ENCODE results near the gene SPECC1. TPM values are rescaled to one million over a fixed set of nuclear protein-coding genes. Genes with fewer than 3 reads are reported as not detected.

Gene SPECC1
- total and polyA plus RNA-seq, 2 donors (not counting 3 experiments of a cell fraction or from before 2014, with no cell fraction given), result 5.3 to 20.4 TPM

GRCh38 chr17:20111538-20111937 is 102.4 kb downstream of the SPECC1 start:
- TF ChIP-seq FOS (IDR thresholded peaks at IDR 0.05; ENCODE audit: borderline replicate concordance, insufficient read depth, low read length) (no peak), MYC (IDR thresholded peaks at IDR 0.05; ENCODE audit: low read depth, low read length) (no peak), MAX (IDR thresholded peaks at IDR 0.05; ENCODE audit: insufficient read depth, insufficient read length) (no peak), EZH2 (IDR thresholded peaks at IDR 0.05; ENCODE audit: borderline replicate concordance, low read depth, low read length, severe bottlenecking) (no peak)
- no TSS peak for BruUV-seq (replicated peaks)
- Histone ChIP-seq H3K36me3 (ENCODE audit: control insufficient read depth in 2 of 2, extremely low read depth in 1 of 2, insufficient read depth in 2 of 2, low read length in 2 of 2) (no peaks in the 10 kb centered on the region), H3K9me3 (replicated peaks; ENCODE audit: control insufficient read depth, insufficient read depth, low read length) (no peaks in the 10 kb centered on the region), H3K27ac (ENCODE audit: insufficient read depth, low read depth, low read length) (no peak overlapping the region), H3K27me3 (ENCODE audit: control insufficient read depth in 2 of 2, insufficient read depth in 2 of 2, low read length in 2 of 2) (peaks cover 0 to 7% of the 10 kb centered on the region in 2 experiments), H3K4me3 (replicated peaks in 1 of 3; ENCODE audit: insufficient read depth in 1 of 3, low read depth in 1 of 3, low read length in 3 of 3) (no peak overlapping the region), H3K79me2 (ENCODE audit: control insufficient read depth, insufficient read depth, low read length) (no peaks in the 10 kb centered on the region), H3K9ac (replicated peaks; ENCODE audit: extremely low read depth, insufficient read depth, low read length) (no peak overlapping the region), H2AFZ (ENCODE audit: low read depth, low read length) (no peak overlapping the region), H3K9me1 (replicated peaks; ENCODE audit: control insufficient read depth, extremely low read depth, insufficient read depth, low read length) (no peaks in the 10 kb centered on the region), H4K20me1 (replicated peaks; ENCODE audit: control insufficient read depth, extremely low read depth, insufficient read depth, low read length) (no peaks in the 10 kb centered on the region), H3K4me2 (ENCODE audit: insufficient read depth, low read length) (no peak overlapping the region), H3K4me1 (ENCODE audit: control insufficient read depth, extremely low read depth, insufficient read depth, low read length) (no peaks in the 10 kb centered on the region)
- intact Hi-C loops (cut with micrococcal nuclease) (no loop called here), dilution Hi-C loops (cut with MboI; ENCODE audit: extremely low pct_ligation_motif_present, low sequenced_read_pairs) (no loop called here)
- no peak for FAIRE-seq
- no peak for DNase-seq (ENCODE audit: low read depth, low spot score)
- CTCF ChIA-PET, result interaction anchor here (3.8 kb wide), 1 partner anchor 119 kb away, joined by 11 read pairs; no protein-coding TSS in a partner anchor
- POLR2A ChIA-PET, result no interaction called here

GRCh38 chr17:20114466-20114865 is 105.3 kb downstream of the SPECC1 start:
- Histone ChIP-seq H3K27ac (ENCODE audit: insufficient read depth, low read depth, low read length) (no peak overlapping the region), H3K4me1 (ENCODE audit: control insufficient read depth, extremely low read depth, insufficient read depth, low read length) (no peaks in the 10 kb centered on the region), H3K9me1 (replicated peaks; ENCODE audit: control insufficient read depth, extremely low read depth, insufficient read depth, low read length) (no peaks in the 10 kb centered on the region), H3K9me3 (replicated peaks; ENCODE audit: control insufficient read depth, insufficient read depth, low read length) (no peaks in the 10 kb centered on the region), H3K36me3 (ENCODE audit: control insufficient read depth in 2 of 2, extremely low read depth in 1 of 2, insufficient read depth in 2 of 2, low read length in 2 of 2) (no peaks in the 10 kb centered on the region), H3K4me3 (replicated peaks in 1 of 3; ENCODE audit: insufficient read depth in 1 of 3, low read depth in 1 of 3, low read length in 3 of 3) (no peak overlapping the region), H2AFZ (ENCODE audit: low read depth, low read length) (no peak overlapping the region), H3K27me3 (ENCODE audit: control insufficient read depth in 2 of 2, insufficient read depth in 2 of 2, low read length in 2 of 2) (peaks cover 0 to 7% of the 10 kb centered on the region in 2 experiments), H3K4me2 (ENCODE audit: insufficient read depth, low read length) (no peak overlapping the region), H3K79me2 (ENCODE audit: control insufficient read depth, insufficient read depth, low read length) (no peaks in the 10 kb centered on the region), H3K9ac (replicated peaks; ENCODE audit: extremely low read depth, insufficient read depth, low read length) (no peak overlapping the region), H4K20me1 (replicated peaks; ENCODE audit: control insufficient read depth, extremely low read depth, insufficient read depth, low read length) (no peaks in the 10 kb centered on the region)
- no peak for DNase-seq (ENCODE audit: low read depth, low spot score)
- TF ChIP-seq MYC (IDR thresholded peaks at IDR 0.05; ENCODE audit: low read depth, low read length) (no peak), CTCF (IDR thresholded peaks at IDR 0.05; ENCODE audit: extremely low read depth in 1 of 2, insufficient read depth in 1 of 2, low read depth in 1 of 2, low read length in 2 of 2) (no peak), POLR2A (IDR thresholded peaks at IDR 0.05; ENCODE audit: low read depth, low read length) (no peak), GATA2 (IDR thresholded peaks at IDR 0.05; ENCODE audit: insufficient read depth, insufficient read length, low read depth, low read length) (no peak), FOS (IDR thresholded peaks at IDR 0.05; ENCODE audit: borderline replicate concordance, insufficient read depth, low read length) (no peak), POLR2AphosphoS5 (IDR thresholded peaks at IDR 0.05; ENCODE audit: insufficient read depth, low read depth, low read length) (no peak), MAX (IDR thresholded peaks at IDR 0.05; ENCODE audit: insufficient read depth, insufficient read length) (no peak), EZH2 (IDR thresholded peaks at IDR 0.05; ENCODE audit: borderline replicate concordance, low read depth, low read length, severe bottlenecking) (no peak), JUN (IDR thresholded peaks at IDR 0.05; ENCODE audit: borderline replicate concordance, insufficient read depth, insufficient read length, low read depth) (no peak)
- CTCF ChIA-PET, result interaction anchor here (3.8 kb wide), 1 partner anchor 121 kb away, joined by 11 read pairs; no protein-coding TSS in a partner anchor
- dilution Hi-C loops (cut with MboI; ENCODE audit: extremely low pct_ligation_motif_present, low sequenced_read_pairs), result no loop called here
- FAIRE-seq, result no peak
- POLR2A ChIA-PET, result no interaction called here
- BruUV-seq (replicated peaks), result no TSS peak
- intact Hi-C loops (cut with micrococcal nuclease), result no loop called here
